Activated CD4-positive, alpha-beta T cell treated with anti-CD3 and anti-CD28 coated beads, Interleukin-10, Interleukin-2, amounts not matched to agents 100 ng/mL and 50 ng/mL, durations not matched to agents 16 hours and 8 hours (primary cell): ENCODE data around the gene DIP2A.
"Not testable (repeated sequence)": the region's sequence is repeated elsewhere in the genome, so short reads cannot be mapped to it uniquely, and the experiment has no call there.

Source experiments
- DNase-seq: peaks from one replicate; pipeline ENCODE4 v3.0.0-alpha.2; 2020

The DIP2A gene

GRCh38 chr21:46483300-46484295 is 24.9 kb downstream of the DIP2A start:
- peak; percentile 41 for DNase-seq

- DNase-seq, result no peak
Observed at GRCh38 chr21:46486481-46487126, 27.9 kb downstream of the DIP2A start.

- no peak for DNase-seq
Observed at GRCh38 chr21:46489162-46489663, 30.5 kb downstream of the DIP2A start.

GRCh38 chr21:46489800-46490199 is 31.1 kb downstream of the DIP2A start:
- no peak for DNase-seq

- DNase-seq, result no peak
Observed at GRCh38 chr21:46491553-46491952, 32.9 kb downstream of the DIP2A start.

- DNase-seq, result no peak
Observed at GRCh38 chr21:46492851-46493250, 34.2 kb downstream of the DIP2A start.

- DNase-seq, result no peak
Observed at GRCh38 chr21:46493828-46494227, 35.1 kb downstream of the DIP2A start.

GRCh38 chr21:46498335-46499050 is 39.8 kb downstream of the DIP2A start:
- DNase-seq, result no peak

- peak; percentile 59 for DNase-seq
Observed at GRCh38 chr21:46500224-46500861, 41.7 kb downstream of the DIP2A start.

- DNase-seq, result peak; percentile 42
Observed at GRCh38 chr21:46503922-46504550, 45.3 kb downstream of the DIP2A start.

GRCh38 chr21:46504666-46505065 is 46.0 kb downstream of the DIP2A start:
- DNase-seq, result no peak

- no peak for DNase-seq
Observed at GRCh38 chr21:46507562-46507961, 48.9 kb downstream of the DIP2A start.

GRCh38 chr21:46509741-46510502 is 51.2 kb downstream of the DIP2A start:
- DNase-seq, result no peak

- DNase-seq, result no peak
Observed at GRCh38 chr21:46515109-46515508, 56.4 kb downstream of the DIP2A start.

GRCh38 chr21:46516068-46516467 is 57.4 kb downstream of the DIP2A start:
- no peak for DNase-seq

- no peak for DNase-seq
Observed at GRCh38 chr21:46517361-46517760, 58.7 kb downstream of the DIP2A start.

- no peak for DNase-seq
Observed at GRCh38 chr21:46518983-46519583, 60.4 kb downstream of the DIP2A start.

GRCh38 chr21:46527393-46527792 is 68.7 kb downstream of the DIP2A start:
- not testable (repeated sequence) for DNase-seq

GRCh38 chr21:46527801-46528200 is 69.1 kb downstream of the DIP2A start:
- DNase-seq, result no peak

GRCh38 chr21:46532080-46532479 is 73.4 kb downstream of the DIP2A start:
- DNase-seq, result no peak

- no peak for DNase-seq
Observed at GRCh38 chr21:46537026-46537425, 78.3 kb downstream of the DIP2A start.
